ENCODE data around the gene MEGF11. TPM values are rescaled to one million over a fixed set of nuclear protein-coding genes. Genes with fewer than 3 reads are reported as not detected.
A peak's percentile ranks its signal among the peaks of the same experiment; 100 is the strongest.
"Not testable (repeated sequence)": the region's sequence is repeated elsewhere in the genome, so short reads cannot be mapped to it uniquely, and the experiment has no call there.

The MEGF11 gene
- total RNA-seq, 1 donor = 0.27 TPM

DNA sequence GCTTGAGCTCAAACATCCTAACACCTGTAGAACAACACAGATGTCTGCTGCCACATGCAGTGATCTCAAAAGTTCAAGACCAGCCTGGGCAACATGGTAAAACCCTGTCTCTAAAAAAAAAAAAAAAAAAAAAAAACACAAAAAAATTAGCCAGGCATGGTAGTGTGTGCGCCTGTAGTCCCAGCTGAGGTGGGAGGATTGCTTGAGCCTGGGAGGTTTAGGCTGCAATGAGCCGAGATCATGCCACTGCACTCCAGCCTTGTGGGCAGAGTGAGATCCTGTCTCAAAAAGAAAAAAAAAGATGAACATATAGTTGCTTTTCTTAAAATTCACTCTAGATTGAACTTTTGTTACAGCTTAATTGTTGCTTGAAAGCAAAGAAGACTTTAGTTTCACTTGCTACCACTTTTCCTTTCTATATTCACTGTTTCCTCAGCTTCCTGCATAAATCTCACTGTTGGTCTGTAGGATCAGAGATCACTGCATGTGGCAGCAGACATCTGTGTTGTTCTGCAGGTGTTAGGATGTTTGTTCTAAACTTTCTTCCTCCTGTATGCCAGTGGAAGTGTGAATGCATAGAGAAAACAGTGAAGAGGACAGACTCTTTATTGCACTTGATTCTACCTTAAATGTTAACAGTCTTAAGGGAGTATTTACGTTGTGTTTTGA lies 371.6 kb downstream of the MEGF11 start:
- DNase-seq (ENCODE audit: low read depth in 2 of 3, low spot score in 2 of 3) = peak in 1 of 3 donors; percentile 60

DNA sequence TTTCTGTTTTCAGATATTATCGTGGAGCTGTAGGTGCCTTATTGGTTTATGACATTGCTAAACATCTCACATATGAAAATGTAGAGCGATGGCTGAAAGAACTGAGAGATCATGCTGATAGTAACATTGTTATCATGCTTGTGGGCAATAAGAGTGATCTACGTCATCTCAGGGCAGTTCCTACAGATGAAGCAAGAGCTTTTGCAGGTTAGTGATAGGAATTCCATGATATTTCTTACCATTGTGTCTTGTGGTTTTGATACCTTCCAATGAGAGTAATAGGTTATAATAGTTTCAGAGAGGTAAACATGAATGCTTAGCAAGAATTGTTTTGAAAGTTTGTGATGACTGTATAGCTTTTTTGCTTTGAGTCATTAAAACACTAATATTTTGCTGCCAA lies 375.8 kb downstream of the MEGF11 start:
- DNase-seq (ENCODE audit: low read depth in 2 of 3, low spot score in 2 of 3) = no peak

DNA sequence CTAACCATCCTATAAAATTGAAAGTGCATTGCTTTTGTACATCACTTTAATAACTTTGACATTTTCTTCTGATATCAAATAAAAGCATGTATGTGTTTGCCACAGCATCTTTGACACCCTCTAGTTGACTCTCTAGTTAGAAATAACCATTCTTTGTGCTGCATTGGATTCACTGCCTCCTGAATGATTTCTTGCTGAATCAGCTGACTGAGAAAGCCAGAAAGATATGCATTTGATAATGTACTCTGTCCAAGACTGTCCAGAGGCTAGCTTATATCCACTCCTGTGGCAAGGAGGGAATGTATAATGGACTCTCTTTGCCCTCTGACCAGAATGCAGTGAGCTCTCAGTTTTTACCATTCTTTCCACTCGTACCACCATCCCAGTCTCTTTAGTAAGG lies 378.1 kb downstream of the MEGF11 start:
- no peak for DNase-seq (ENCODE audit: low read depth in 2 of 3, low spot score in 2 of 3)

DNA sequence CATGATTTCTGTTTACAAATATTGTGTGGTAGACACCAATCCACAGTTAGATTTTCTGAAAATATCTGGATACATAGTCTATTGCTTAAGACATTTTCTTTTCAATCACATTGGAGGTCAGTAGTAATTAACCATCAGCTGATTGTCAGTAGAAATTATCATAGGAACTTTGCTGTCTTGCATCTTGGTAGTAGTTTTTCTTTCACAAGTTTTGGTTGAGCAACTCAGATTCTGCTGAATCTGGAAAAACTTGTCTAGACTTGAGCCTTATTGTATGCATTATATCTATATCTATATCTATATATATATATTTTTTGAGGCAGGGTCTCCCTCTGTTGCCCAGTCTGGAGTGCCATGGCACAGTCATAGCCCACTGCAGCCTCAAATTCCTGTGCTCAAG lies 380.3 kb downstream of the MEGF11 start:
- no peak for DNase-seq (ENCODE audit: low read depth in 2 of 3, low spot score in 2 of 3)

DNA sequence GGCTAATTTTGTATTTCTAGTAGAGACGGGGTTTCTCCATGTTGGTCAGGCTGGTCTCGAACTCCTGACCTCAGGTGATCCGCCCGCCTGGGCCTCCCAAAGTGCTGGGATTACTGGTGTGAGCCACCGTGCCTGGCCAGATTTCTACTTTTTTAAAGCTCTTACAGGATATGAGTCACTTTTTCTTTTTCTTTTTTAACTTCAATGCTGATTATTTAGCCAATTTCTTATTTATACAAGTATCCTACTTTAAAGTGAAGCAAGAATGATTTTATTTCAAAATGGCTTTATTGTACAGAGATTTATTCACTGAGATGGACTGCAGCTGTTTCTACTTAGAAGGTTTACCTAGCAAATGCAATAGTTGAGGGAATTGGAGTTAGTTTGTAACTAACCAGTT lies 381.0 kb downstream of the MEGF11 start:
- DNase-seq (ENCODE audit: low read depth in 2 of 3, low spot score in 2 of 3) = not testable (repeated sequence)

DNA sequence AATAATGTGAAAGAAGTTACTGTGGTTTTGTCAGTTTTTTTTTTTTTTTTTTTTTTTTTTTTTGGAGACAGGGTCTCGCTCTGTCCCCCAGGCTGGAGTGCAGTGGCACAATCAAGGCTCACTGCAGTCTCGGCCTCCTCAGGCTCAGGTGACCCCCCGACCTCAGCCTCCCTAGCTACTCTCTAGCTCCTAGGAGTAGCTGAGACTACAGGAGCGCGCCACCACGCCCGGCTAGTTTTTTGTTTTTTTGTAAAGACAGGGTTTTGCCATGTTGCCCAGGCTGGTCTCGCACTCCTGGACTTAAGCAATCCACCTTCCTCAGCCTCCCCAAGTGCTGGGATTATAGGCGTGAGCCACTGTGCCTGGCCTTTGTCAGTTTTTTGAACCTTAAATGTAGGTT lies 381.7 kb downstream of the MEGF11 start:
- not testable (repeated sequence) for DNase-seq (ENCODE audit: low read depth in 2 of 3, low spot score in 2 of 3)

DNA sequence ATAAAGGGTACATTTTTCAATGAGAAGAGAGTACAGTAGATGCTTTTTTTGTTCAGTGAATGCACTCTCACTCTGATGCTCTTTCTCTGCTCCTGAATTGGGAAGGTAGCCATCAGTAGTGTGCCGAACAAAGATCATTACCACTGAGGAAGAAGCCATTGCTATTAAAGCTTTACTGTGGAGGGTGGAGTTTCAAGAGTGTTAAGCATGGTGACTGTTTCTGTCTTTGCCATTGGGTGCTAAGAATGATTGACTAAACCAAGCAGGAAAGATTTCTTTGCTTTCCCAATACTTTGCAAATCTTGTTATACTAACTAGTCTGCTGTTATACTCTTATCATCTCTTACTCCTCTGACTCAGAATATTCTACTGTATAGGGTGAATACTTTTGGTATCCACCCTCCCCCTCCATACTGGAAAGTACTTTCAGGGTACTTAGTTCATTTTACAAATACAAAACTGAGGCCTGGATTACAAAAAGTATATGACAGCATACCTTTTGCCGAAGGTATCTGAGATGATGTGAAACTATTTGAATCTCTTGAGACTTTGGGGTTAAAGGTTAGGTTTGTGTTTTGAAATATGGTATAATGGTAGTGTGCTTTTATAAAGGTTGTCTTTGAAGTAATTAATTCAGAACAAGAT lies 382.5 kb downstream of the MEGF11 start:
- DNase-seq (ENCODE audit: low read depth in 2 of 3, low spot score in 2 of 3) = no peak

DNA sequence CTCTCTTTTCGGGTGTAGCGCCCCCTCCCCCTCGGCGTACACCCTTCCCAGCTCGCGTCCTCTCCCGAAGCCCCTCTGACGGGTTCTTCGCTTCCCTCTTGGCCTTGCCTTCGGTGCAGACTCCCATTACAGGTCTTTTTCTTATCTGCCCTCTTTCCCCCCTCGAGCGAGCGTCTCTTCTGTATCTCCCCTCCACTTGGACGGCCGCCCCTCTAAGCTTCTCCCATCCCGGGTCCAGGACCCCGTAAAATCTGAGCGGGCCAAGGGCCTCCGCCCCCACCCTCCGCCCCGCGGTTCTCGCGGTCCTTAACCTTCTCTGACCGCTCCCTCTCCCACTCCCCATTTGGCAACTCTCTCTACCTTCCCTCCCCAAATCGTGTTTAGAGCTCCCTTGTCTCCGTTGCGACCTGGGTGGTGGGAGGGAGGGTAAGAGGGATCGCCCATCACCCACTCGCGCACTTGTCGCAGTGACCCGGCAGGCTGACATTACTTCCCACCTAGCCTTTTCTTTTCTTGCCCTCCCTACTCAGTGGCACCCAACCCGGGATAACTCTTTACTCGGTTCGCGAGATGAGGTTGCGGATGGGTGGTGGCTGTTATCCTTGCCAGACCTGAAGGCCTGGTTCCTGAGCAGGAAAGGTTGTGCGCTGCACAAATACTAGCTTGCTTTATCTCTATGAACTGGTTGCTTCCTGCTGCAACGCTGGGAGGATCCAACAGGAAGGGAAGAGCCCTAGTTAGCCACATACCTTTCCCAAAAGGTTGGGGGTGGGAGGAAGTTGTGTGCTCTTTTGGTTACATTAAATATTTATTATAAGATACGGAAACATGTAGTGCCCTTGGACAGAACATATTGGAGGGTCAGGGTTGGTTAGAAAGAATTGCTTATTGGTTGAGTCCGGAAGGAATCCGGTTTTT lies 383.3 kb downstream of the MEGF11 start:
- DNase-seq (ENCODE audit: low read depth in 2 of 3, low spot score in 2 of 3) = peak in 2 of 3 donors; percentile 30 to 33

DNA sequence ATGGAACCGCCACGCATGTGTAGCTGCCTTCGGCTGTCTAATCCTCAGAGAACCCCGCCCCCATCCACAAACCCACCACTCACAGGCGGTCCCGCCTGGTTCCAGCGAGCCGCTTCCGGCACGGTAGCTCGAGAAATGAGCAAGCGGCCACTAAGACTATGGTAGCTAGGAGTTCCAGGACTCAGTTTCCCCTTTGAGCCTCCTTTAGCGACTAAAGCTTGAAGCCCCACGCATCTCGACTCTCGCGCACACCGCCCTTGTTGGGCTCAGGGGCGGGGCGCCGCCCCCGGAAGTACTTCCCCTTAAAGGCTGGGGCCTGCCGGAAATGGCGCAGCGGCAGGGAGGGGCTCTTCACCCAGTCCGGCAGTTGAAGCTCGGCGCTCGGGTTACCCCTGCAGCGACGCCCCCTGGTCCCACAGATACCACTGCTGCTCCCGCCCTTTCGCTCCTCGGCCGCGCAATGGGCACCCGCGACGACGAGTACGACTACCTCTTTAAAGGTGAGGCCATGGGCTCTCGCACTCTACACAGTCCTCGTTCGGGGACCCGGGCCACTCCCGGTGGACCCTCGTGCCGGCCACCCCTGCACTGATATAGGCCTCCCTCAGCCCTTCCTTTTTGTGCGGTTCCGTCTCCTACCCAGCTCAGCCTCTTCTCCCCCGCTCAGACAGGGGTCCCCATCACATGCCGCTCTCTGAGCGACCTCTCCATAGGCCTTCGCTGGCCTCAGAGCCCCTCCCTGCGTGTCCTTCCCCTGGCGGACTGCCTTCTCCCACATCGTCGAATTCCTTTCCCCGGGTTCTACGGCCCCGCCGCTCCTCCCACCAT lies 384.2 kb downstream of the MEGF11 start, which contains the start of gene RAB11A:
TSS of gene RAB11A (plus strand) at position 366 of the 828 bp plus-strand sequence. CDS start at position 461, 95 bp downstream.
- peak; percentile 94 to 98 (median 98) for DNase-seq (ENCODE audit: low read depth in 2 of 3, low spot score in 2 of 3)

DNA sequence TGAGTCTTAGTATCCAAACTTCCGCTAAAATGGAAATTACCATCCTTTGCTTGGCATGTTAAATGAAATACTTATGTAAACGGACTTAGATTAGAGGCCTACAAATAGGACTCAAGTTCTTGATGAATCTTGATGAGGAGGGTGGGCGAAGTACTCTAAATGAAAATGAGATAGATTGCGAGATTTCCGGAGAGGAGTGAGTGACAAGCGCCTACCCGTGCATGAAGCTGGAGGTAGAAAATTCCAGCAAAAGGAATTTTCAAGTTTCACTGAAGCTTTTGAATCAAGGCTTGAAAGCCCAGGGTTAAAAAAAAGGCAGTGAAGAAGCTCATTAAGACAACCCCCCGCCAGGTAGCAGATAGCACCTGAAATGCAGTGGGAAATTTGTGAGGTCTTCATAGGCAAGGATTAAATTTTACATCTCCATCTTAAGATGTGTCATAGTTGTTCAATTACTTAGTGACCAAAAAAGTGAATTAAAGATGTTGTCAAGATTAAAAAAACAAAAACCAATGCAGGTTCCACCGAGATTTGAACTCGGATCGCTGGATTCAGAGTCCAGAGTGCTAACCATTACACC lies 384.9 kb downstream of the MEGF11 start:
- no peak for DNase-seq (ENCODE audit: low read depth in 2 of 3, low spot score in 2 of 3)

DNA sequence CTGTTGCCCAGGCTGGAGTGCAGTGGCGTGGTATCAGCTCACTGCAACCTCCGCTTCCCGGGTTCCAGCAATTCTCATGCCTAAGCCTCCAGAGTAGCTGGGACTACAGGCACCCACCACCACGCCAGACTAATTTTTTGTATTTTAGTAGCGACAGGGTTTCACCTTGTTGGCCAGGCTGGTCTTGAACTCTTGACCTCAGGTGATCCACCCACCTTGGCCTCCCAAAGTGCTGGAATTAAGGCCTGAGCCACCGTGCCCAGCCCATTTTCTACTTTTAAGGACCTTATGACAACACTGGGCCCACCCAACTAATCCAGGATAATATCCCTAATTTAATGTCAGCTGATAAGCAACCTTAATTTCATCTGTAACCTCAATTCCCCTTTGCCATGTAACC lies 385.6 kb downstream of the MEGF11 start:
- not testable (repeated sequence) for DNase-seq (ENCODE audit: low read depth in 2 of 3, low spot score in 2 of 3)

DNA sequence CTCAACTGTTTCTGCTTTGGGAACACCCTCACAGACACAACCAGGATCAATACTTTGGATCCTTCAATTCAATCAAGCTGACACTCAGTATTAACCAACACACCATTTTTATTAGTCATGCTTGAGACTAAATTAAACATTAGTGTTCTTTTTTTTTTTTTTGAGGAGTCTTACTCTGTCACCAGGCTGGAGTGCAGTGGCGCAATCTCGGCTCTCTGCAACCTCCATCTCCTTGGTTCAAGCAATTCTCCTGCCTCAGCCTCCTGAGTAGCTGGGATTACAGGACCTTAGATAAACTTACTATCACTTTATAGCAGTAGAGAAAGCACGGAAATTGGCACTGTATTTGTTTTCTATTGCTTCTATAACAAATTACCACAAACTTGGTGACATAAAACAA lies 386.3 kb downstream of the MEGF11 start:
- DNase-seq (ENCODE audit: low read depth in 2 of 3, low spot score in 2 of 3) = no peak

DNA sequence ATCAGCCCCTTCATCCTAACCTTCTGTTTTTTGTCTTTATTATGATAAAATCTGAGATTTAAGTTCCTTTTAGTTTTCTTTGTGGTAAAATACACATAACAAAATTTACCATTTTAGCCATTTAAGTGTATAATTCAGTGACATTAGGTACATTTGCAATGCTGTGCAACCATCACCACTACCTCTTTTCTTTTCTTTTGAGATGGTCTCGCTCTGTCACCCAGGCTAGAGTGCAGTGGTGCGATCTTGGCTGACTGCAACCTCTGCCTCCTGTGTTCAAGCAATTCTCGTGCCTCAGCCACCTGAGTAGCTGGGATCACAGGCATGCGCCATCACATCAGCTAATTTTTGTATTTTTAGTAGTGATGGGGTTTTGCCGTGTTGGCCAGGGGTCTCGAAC lies 390.4 kb downstream of the MEGF11 start:
- no peak for DNase-seq (ENCODE audit: low read depth in 2 of 3, low spot score in 2 of 3)

DNA sequence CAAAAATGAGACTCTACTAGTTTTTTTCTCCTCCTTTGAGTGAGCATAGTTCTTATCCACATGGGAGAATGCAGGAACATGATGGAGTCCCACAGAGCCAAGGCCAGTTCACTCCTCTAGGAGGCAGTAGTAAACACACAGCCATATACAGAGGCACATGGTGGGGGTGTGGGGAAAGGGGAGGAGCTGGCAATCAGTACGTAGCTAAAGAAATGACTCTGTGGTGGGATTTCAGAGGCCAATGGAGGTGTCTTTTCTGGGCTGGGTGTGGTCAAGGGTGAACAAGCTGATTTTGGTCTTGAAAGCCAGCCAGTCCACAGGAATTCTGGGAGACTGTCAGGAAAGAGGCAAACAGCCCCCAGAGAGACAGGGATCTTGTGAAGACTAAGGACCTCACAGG lies 390.9 kb downstream of the MEGF11 start:
- peak in 2 of 3 donors; percentile 68 to 81 for DNase-seq (ENCODE audit: low read depth in 2 of 3, low spot score in 2 of 3)

DNA sequence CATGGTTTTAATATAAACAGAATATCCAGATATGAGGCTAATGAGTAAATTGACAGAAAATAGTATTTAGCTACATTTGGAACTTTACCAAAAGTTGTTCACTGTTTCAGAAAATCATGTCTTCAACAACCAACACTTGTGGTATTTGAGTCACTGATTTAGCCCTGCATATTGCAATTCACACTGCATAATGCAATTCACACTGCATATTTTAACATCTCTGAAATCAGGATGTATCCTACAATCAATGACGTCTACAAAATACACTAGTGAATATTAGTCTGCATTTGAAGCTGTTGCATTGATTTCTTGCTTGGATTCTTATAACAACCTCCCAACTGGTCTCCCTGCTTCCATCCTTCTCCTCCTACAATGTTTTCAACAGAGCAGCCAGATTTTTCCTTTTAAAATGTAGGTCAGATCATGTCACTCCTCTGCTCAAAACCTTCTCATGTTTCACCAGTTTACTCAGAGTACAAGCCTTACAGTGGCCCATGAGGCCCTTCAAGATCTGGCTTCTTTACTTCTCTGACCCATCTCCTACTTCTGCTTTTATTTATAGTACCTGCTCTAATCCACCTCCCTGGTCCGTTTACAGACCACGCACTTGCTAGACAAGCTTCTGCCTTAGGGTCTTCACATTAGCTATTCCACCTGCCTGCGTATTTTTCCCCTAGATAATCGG lies 395.7 kb downstream of the MEGF11 start:
- DNase-seq (ENCODE audit: low read depth in 2 of 3, low spot score in 2 of 3) = no peak

DNA sequence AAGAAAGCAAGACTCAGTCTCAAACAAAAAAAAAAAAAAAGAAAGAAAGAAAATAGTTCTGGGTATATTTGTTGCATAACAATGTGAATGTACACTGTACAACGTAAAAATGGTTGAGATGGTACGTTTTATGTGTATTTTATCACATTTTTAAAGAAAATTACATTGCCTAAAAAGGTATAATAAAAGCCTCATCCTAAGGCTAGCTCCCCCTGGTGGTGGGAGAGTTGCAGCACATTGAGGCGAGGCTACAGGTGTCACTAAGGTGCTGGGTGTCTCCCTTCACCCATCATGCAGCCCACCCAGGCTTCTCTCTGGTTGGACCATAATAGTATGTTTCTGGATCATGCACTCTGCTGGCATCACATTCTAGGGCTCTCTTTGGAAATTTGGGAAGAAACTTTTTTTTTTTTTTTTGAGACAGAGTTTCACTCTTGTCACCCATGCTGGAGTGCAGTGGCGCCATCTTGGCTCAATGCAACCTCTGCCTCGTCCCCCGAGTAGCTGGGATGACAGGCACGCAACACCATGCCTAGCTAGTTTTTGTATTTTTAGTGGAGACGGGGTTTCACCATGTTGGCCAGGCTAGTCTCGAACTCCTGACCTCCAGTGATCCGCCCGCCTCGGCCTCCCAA lies 396.6 kb downstream of the MEGF11 start:
- peak; percentile 62 to 87 (median 65) for DNase-seq (ENCODE audit: low read depth in 2 of 3, low spot score in 2 of 3)

DNA sequence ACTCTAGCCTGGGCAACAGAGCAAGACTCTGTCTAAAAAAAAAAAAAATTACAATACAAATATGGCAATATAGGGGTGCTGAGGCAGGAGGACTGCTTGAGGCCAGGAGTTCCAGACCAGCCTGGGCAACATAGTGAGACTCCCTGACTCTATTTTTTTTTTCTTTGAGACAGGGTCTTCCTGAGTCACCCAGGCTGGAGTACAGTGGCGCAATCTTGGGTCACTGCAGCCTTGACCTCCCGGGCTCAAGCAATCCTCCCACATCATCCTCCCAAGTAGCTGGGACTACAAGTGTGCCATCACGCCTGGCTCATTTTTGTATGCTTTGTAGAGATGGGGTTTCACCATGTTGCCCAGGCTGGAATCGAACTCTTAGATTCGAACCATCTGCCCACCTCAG lies 401.6 kb downstream of the MEGF11 start:
- DNase-seq (ENCODE audit: low read depth in 2 of 3, low spot score in 2 of 3) = no peak

DNA sequence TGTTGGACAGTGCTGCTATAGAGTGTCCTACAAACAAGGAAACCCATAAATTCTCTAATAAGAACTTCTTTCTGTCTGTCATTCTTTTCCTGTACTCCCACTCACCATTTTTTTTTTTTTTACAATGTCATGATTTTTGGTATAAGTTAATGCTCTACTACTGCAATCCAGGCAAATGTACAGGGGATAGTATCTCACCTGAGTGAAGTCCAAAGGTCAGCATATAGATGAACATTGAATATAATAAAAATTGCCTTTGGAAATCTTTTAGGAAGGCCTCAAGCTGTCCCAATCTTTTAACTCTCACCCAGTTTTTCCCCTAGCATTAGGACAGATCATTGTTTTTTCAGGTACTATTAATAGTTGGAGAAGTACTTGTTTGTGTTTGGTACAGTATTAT lies 405.6 kb downstream of the MEGF11 start:
- DNase-seq (ENCODE audit: low read depth in 2 of 3, low spot score in 2 of 3) = no peak
